HG02938 (cell line): ENCODE measurements around the gene SERINC4.
A peak's percentile ranks its signal among the peaks of the same experiment; 100 is the strongest.
"Not testable (repeated sequence)": the region's sequence is repeated elsewhere in the genome, so short reads cannot be mapped to it uniquely, and the experiment has no call there.

Experiments used
- ATAC-seq: cut with Tn5 transposase; IDR thresholded peaks from one replicate; pipeline ENCODE4 v1.9.1; 2021; ENCODE audit warnings: mild to moderate bottlenecking, moderate library complexity; ENCODE audit not compliant: unreplicated experiment

SERINC4 gene

DNA sequence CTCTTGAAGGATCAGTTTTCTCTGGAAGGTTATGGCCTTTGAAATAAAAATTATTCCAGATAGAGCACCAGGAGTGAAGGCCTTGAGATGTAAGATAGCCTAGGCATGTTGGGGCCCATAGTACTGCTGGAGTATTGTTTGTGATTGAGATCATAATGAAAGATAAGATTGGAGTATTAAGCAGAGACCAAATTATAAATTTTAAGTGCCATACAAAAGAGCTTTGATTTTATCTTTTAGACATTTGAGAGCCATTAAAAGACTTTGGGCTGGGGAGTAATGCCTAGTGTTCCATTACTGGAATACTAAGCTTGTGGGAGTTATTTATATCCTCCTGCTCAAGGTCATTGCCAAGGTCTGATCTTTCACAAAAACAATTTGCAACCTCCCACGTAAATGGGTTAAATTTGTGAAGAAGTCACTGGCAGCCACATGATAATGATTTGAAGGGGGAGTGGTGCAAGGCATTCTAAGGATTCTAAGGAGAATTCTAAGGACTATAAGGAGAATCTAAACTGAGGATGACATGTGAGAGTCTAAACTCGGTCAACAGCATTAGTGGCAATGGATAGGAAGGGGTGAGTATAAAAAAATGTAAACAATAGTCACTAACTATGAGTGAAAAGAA is 36.1 kb downstream of the SERINC4 start:
- no peak for ATAC-seq

DNA sequence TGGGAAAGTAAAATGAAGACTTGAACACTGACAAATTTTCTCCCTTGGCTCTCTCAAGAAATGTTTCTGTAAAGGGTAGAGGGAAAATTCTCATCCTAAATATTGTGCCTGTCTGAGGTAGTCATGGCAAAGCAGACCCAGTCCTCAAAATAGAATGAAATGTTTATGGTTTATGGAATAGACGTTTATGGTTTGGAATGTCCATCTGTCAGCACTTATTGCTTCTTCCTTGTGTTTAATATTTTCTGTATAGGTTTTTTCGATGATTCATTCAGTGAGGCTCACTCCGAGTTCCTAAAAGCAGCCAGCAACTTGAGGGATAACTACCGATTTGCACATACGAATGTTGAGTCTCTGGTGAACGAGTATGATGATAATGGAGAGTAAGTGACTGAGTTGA is 37.2 kb downstream of the SERINC4 start:
- no peak for ATAC-seq

DNA sequence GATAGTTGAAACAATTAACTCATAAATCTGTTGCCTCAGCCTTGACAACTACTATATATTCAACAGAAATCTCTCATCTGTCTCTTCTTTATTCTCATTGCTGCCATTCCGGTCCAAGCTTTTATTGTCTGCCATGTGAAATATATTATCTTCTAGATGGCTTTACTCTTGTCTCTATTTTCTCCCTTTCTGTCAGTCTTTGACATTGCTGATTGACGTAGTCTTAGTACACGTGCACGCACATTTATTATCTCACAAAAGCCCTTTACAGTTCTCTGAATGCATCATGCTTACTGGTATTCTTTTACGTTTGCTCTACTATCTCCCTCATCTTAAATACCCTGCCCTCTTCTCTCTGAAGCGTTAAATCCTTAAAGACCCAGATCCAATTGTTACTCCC is 48.1 kb downstream of the SERINC4 start:
- ATAC-seq: no peak

DNA sequence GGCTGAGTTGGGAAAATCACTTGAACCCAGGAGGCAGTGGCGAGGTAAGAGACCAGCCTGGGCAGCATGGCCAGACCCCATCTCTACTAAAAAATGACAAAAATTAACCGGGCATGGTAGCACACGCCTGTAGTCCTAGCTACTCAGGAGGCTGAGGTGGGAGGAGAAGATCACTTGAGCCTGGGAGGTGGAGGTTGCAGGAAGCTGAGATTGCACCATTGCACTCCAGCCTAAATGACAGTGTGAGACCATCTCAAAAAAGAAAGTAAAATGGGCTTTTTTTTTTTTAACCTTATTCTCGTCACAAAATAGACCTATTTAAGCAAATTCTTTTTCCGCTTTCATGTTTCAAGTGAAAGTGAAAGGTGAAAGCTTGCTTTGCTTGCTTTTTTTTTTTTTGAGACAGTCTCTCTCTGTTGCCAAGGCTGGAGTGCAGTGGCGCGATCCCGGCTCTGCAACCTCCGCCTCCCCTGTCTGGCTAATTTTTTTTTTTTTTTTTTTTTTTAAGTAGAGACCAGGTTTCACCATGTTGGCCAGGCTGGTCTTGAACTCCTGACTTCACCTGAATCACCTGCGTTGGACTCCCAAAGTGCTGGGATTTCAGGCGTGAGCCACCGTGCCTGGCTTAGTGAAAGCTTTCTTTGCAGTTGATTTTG is 50.2 kb downstream of the SERINC4 start:
- no peak for ATAC-seq

DNA sequence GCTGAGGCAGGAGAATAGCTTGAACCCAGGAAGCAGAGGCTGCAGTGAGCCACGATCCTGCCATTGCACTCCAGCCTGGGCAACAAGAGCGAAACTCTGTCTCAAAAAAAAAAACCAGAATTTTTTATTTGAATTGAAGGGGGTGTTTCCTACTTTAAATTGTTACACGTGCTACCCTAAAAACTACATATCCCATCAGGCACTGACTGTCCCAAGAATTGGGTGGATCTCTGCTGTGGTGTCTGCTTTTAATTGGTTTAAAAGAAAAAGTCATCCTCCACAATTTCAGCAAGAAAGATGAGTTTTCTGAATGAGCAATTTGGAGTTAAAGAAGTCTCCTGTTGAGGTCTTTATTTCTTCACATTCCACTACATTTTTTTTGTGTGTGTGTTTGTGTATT is 51.6 kb downstream of the SERINC4 start:
- ATAC-seq: no peak

GRCh38 chr15:43746903-43747309 is 53.1 kb downstream of the SERINC4 start:
- not testable (repeated sequence) for ATAC-seq

DNA sequence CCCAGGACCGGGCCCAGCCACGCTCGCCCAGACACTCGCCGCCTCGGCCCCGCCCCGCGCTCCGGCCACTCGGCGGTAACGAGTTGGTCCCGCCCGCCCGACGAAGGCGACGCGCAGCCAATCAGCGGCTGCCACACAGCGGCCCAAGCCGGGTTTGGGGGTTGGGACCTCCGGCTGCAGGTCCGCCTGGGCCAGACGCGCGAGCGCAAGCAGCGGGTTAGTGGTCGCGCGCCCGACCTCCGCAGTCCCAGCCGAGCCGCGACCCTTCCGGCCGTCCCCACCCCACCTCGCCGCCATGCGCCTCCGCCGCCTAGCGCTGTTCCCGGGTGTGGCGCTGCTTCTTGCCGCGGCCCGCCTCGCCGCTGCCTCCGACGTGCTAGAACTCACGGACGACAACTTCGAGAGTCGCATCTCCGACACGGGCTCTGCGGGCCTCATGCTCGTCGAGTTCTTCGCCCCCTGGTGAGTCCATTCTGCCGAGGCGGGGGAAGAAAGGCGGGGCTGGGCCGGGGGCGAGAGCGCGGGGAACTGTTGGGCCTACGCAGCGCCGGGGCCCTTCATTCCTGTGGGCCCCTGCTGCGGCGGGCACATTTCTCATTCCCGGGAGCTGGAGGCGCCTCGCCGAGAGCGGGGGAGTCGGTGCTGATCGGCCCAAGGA is 53.6 kb downstream of the SERINC4 start, which contains the start of gene PDIA3:
Gene PDIA3 (plus strand): TSS at position 194 of the 658 bp plus-strand sequence. CDS start 102 bp downstream, at position 296.
- peak; percentile 66 for ATAC-seq
